T-cell (primary cell): ENCODE results near the gene MYO7A. TPM values are rescaled to one million over a fixed set of nuclear protein-coding genes. Genes with fewer than 3 reads are reported as not detected.

Source experiments
- total RNA-seq, 35 experiments: library from RNA in 6 of 35; stranded (reverse) in 6 of 35; fragments of 120-200 nt in 1 of 35; gene quantifications; one replicate each; pipeline versions ENCODE4 v1.2.1 to v1.2.4 and lab custom pipeline; 2013 to 2026

MYO7A gene
- total RNA-seq, 5 donors from 2014 or later (not counting 1 experiment from before 2014, with no cell fraction given), result 0.15 to 1.7 (median 0.44) TPM

Other genes starting within 250 kb of the MYO7A start
- gene B3GNT6, start 93.8 kb upstream of the MYO7A start, total RNA-seq, result under 1 TPM in 1 of 5 donors, not detected in 4; 0.19 TPM
- gene CAPN5, start 61.3 kb upstream of the MYO7A start, total RNA-seq, result 1 to 10 TPM; 3.1 to 6.4 (median 4.0) TPM
- under 1 TPM in 1 of 5 donors, not detected in 4; 0.79 TPM for gene OMP, start 25.4 kb upstream of the MYO7A start, total RNA-seq
- gene GDPD4, start 173.4 kb downstream of the MYO7A start, total RNA-seq, result not detected